BLaER1 treated with 17β-estradiol and CSF1 and Interleukin-3, amounts not matched to agents 10 nM and 100 nM (cell line): ENCODE results near the gene TSTD2.
"Not testable (repeated sequence)": the region's sequence is repeated elsewhere in the genome, so short reads cannot be mapped to it uniquely, and the experiment has no call there.

Source experiments
- H3K27ac ChIP-seq, 11 experiments: shearing (Covaris generic); formaldehyde crosslinking; 2 replicates each; pipeline ENCODE4 v1.8.1; 2022
- H3K27me3 ChIP-seq, 11 experiments: shearing (Covaris generic); formaldehyde crosslinking; 2 replicates each; pipeline ENCODE4 v1.8.1; 2022
- H3K36me3 ChIP-seq, 11 experiments: shearing (Covaris generic); formaldehyde crosslinking; 2 replicates each; pipeline ENCODE4 v1.8.1; 2022
- H3K4me1 ChIP-seq, 10 experiments: shearing (Covaris generic); formaldehyde crosslinking; 2 replicates each; pipeline ENCODE4 v1.8.1; 2022
- H3K4me2 ChIP-seq, 11 experiments: shearing (Covaris generic); formaldehyde crosslinking; 2 replicates each; pipeline ENCODE4 v1.8.1; 2022
- H3K4me3 ChIP-seq, 10 experiments: shearing (Covaris generic); formaldehyde crosslinking; 2 replicates each; pipeline ENCODE4 v1.8.1; 2022
- H3K9ac ChIP-seq, 11 experiments: shearing (Covaris generic); formaldehyde crosslinking; 2 replicates each; pipeline ENCODE4 v1.8.1; 2022
- H3K9me3 ChIP-seq, 11 experiments: shearing (Covaris generic); formaldehyde crosslinking; replicated peaks in 1 of 11; 2 replicates each; pipeline ENCODE4 v1.8.1; 2022
- H4K20me1 ChIP-seq, 11 experiments: shearing (Covaris generic); formaldehyde crosslinking; 2 replicates each; pipeline ENCODE4 v1.8.1; 2022
- Cebpa-rat ChIP-seq, 11 experiments: shearing (Covaris generic); IDR thresholded peaks; 2 replicates each; pipeline ENCODE4 v1.8.1; 2022

The TSTD2 gene

GRCh38 chr9:97627624-97628023 lies 5.5 kb downstream of the TSTD2 start:
- no peak for TF ChIP-seq Cebpa-rat (IDR thresholded peaks at IDR 0.05)
- no peak overlapping the region for H3K4me2 ChIP-seq
- no peak overlapping the region for H3K27ac ChIP-seq
- H3K9me3 ChIP-seq, result peaks cover 0 to 11% (median 5%) of the 10 kb centered on the region in 11 experiments; a peak in 15 of 22 replicates
- no peaks in the 10 kb centered on the region for H3K27me3 ChIP-seq
- H3K36me3 ChIP-seq, result peaks cover 36 to 55% (median 48%) of the 10 kb centered on the region in 11 experiments
- H3K4me1 ChIP-seq, result peaks cover 10 to 16% (median 13%) of the 10 kb centered on the region in 10 experiments
- H3K4me3 ChIP-seq, result no peak overlapping the region
- H3K9ac ChIP-seq, result no peak overlapping the region
- peaks cover 0 to 31% (median 0%) of the 10 kb centered on the region in 11 experiments; a peak in 7 of 22 replicates for H4K20me1 ChIP-seq

GRCh38 chr9:97625620-97626019 lies 7.5 kb downstream of the TSTD2 start:
- peaks cover 54 to 75% (median 68%) of the 10 kb centered on the region in 11 experiments for H3K36me3 ChIP-seq
- no peak overlapping the region for H3K4me3 ChIP-seq
- peaks cover 0 to 5% (median 0%) of the 10 kb centered on the region in 10 experiments; a peak in 2 of 20 replicates for H3K4me1 ChIP-seq
- H3K4me2 ChIP-seq, result no peak overlapping the region
- no peak overlapping the region for H3K9ac ChIP-seq
- no peak for TF ChIP-seq Cebpa-rat (IDR thresholded peaks at IDR 0.05)
- H3K27me3 ChIP-seq, result no peaks in the 10 kb centered on the region
- no peak overlapping the region for H3K27ac ChIP-seq
- peaks cover 0 to 31% (median 0%) of the 10 kb centered on the region in 11 experiments; a peak in 7 of 22 replicates for H4K20me1 ChIP-seq
- peaks cover 10 to 31% (median 25%) of the 10 kb centered on the region in 11 experiments for H3K9me3 ChIP-seq

GRCh38 chr9:97623946-97624345 lies 9.2 kb downstream of the TSTD2 start:
- Histone ChIP-seq H3K4me1 (peaks cover 0 to 3% (median 0%) of the 10 kb centered on the region in 10 experiments; a peak in 2 of 20 replicates), H3K27me3 (no peaks in the 10 kb centered on the region), H3K9ac (no peak overlapping the region), H3K4me3 (no peak overlapping the region), H4K20me1 (peaks cover 0 to 19% (median 0%) of the 10 kb centered on the region in 11 experiments; a peak in 7 of 22 replicates), H3K36me3 (peaks cover 59 to 92% (median 82%) of the 10 kb centered on the region in 11 experiments), H3K9me3 (peaks cover 19 to 40% (median 35%) of the 10 kb centered on the region in 11 experiments), H3K27ac (no peak overlapping the region), H3K4me2 (no peak overlapping the region)
- TF ChIP-seq Cebpa-rat (IDR thresholded peaks at IDR 0.05), result no peak

DNA sequence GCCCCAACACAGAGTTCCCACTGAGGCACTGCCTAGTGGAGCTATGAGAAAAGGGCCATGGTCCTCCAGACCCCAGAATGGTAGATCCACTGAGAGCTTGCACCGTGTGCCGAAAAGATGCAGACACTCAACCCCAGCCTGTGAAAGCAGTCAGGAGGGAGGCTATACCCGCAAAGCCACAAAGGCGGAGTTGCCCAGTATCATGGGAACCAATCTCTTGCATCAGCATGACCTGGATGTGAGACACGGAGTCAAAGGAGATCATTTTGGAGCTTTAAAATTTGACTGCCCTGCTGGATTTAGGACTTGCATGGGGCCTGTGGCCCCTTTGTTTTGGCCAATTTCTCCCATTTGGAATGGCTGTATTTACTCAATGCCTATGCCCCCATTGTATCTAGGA lies 10.7 kb downstream of the TSTD2 start:
- H3K4me2 ChIP-seq, result not testable (repeated sequence)
- peaks cover 19 to 40% (median 35%) of the 10 kb centered on the region in 11 experiments for H3K9me3 ChIP-seq

DNA sequence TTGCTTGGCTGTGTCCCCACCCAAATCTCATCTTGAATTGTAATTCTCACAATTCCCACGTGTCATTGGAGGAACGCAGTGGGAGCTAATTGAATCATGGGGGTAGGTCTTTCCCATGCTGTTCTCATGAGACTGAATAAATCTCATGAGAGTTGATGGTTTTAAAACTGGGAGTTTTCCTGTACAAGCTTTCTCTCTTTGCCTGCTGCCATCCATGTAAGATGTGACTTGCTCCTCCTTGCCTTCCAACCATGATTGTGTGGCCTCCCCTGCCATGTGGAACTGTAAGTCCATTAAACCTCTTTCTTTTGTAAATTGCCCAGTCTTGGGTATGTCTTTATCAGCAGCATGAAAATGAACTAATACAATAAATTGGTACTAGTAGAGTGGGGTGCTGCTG lies 13.1 kb downstream of the TSTD2 start:
- Histone ChIP-seq H4K20me1 (peaks cover 0 to 15% (median 3%) of the 10 kb centered on the region in 11 experiments; a peak in 9 of 22 replicates), H3K4me1 (peaks cover 0 to 12% (median 0%) of the 10 kb centered on the region in 10 experiments; a peak in 3 of 20 replicates), H3K9me3 (peaks cover 19 to 40% (median 35%) of the 10 kb centered on the region in 11 experiments), H3K36me3 (peaks cover 52 to 95% (median 86%) of the 10 kb centered on the region in 11 experiments)
- H3K27me3 ChIP-seq, H3K9ac ChIP-seq, H3K4me3 ChIP-seq, H3K4me2 ChIP-seq, H3K27ac ChIP-seq: not testable (repeated sequence)

More for the DNA sequence above, 10.7 kb downstream of the TSTD2 start:
- peaks cover 62 to 99% (median 89%) of the 10 kb centered on the region in 11 experiments for H3K36me3 ChIP-seq
- not testable (repeated sequence) for H3K4me1 ChIP-seq, H3K9ac ChIP-seq, H3K27ac ChIP-seq, H3K4me3 ChIP-seq, H3K27me3 ChIP-seq, H4K20me1 ChIP-seq

DNA sequence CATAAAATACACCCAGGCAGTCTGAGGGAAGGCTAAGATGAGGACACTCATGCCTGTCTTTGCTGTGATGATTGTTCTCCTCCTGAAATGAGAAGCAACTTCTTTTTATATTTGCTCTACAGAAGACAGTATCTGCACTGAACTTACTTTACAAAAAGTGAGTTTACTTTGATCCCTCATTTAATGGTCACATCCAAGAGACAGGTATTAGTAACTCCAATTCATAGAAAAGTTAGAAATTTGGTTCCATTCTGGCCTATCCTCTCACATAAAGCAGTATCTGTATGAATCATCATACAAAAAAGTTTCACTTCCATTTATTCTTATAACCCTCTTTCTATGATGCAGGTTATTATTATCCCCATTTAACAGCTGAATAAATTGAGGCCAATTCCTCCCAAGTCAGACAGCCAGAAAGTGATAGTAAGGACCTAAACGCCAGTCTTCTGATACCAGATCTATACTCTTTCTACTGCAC lies 15.2 kb downstream of the TSTD2 start:
- Histone ChIP-seq H3K27ac (no peak overlapping the region), H3K4me2 (no peak overlapping the region), H3K4me3 (no peak overlapping the region), H3K4me1 (peaks cover 0 to 12% (median 0%) of the 10 kb centered on the region in 10 experiments; a peak in 3 of 20 replicates), H3K36me3 (peaks cover 44 to 94% (median 83%) of the 10 kb centered on the region in 11 experiments), H4K20me1 (peaks cover 0 to 17% (median 9%) of the 10 kb centered on the region in 11 experiments; a peak in 9 of 22 replicates), H3K27me3 (no peaks in the 10 kb centered on the region), H3K9ac (no peak overlapping the region; a peak in 1 of 22 replicates), H3K9me3 (peaks cover 19 to 34% (median 31%) of the 10 kb centered on the region in 11 experiments)
- no peak for TF ChIP-seq Cebpa-rat (IDR thresholded peaks at IDR 0.05)

- peaks cover 0 to 12% (median 0%) of the 10 kb centered on the region in 10 experiments; a peak in 3 of 20 replicates for H3K4me1 ChIP-seq
- no peaks in the 10 kb centered on the region for H3K27me3 ChIP-seq
- no peak for TF ChIP-seq Cebpa-rat (IDR thresholded peaks at IDR 0.05)
- peak overlapping the region in 1 of 11 experiments; percentile 10; a peak in 2 of 22 replicates for H3K9ac ChIP-seq
- H3K4me2 ChIP-seq, result peak overlapping the region in 1 of 11 experiments; percentile 30; a peak in 1 of 22 replicates
- peaks cover 7 to 11% (median 8%) of the 10 kb centered on the region in 11 experiments; a peak in 21 of 22 replicates for H3K9me3 ChIP-seq
- H4K20me1 ChIP-seq, result peaks cover 0 to 21% (median 9%) of the 10 kb centered on the region in 11 experiments; a peak in 9 of 22 replicates
- no peak overlapping the region for H3K27ac ChIP-seq
- no peak overlapping the region for H3K4me3 ChIP-seq
- H3K36me3 ChIP-seq, result peaks cover 46 to 94% (median 83%) of the 10 kb centered on the region in 11 experiments
These were observed 17.6 kb downstream of the TSTD2 start for GRCh38 chr9:97615439-97616072.

DNA sequence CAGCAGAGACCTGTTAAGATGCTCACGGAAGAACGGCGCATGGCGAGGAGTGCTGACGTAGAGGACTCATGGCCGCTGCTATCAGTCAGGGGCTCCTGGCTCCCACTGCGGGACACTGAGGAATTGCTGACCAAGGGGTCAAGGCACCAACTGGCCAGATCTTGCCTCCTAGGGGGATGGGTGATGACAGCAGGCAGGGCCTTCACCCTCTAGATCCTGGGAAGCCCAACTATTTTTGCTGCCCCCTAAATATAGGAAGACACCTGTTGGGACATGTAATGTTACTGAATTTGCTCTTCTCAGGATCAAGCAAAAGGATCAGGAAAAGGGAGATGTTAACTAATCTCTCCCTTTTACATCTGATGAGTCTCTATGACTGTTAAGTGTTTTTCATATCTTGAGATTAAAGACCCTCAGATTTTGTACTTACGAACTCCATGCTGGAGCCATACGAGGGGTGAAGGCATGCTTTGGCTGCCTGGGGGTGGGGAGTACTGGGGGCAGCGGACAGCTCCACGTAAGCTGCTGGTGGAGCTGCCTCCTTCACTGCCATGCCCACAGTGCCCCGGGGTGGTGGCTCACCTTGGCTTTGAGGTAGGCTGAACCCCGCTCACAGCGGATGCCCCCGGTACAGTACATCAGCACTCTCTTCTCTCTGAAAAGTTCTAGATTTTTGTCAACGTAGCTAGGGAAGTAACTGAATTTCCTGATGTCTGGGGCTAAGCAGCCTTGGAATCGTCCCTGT lies 28.1 kb downstream of the TSTD2 start:
- H3K4me2 ChIP-seq, result no peak overlapping the region
- no peak for TF ChIP-seq Cebpa-rat (IDR thresholded peaks at IDR 0.05)
- H3K9me3 ChIP-seq, result no peaks in the 10 kb centered on the region
- no peaks in the 10 kb centered on the region for H3K27me3 ChIP-seq
- no peaks in the 10 kb centered on the region; a peak in 3 of 22 replicates for H4K20me1 ChIP-seq
- no peak overlapping the region for H3K9ac ChIP-seq
- H3K27ac ChIP-seq, result no peak overlapping the region
- H3K4me1 ChIP-seq, result no peaks in the 10 kb centered on the region
- H3K36me3 ChIP-seq, result peaks cover 87 to 96% (median 92%) of the 10 kb centered on the region in 11 experiments
- no peak overlapping the region for H3K4me3 ChIP-seq

GRCh38 chr9:97602430-97602829 lies 30.7 kb downstream of the TSTD2 start:
- no peak for TF ChIP-seq Cebpa-rat (IDR thresholded peaks at IDR 0.05)
- Histone ChIP-seq H3K36me3 (peaks cover 74 to 86% (median 79%) of the 10 kb centered on the region in 11 experiments), H3K27me3 (no peaks in the 10 kb centered on the region), H3K9ac (no peak overlapping the region), H3K27ac (no peak overlapping the region), H3K4me3 (no peak overlapping the region), H3K4me2 (no peak overlapping the region), H3K9me3 (no peaks in the 10 kb centered on the region), H3K4me1 (peaks cover 0 to 7% (median 0%) of the 10 kb centered on the region in 10 experiments; a peak in 1 of 20 replicates), H4K20me1 (peaks cover 0 to 10% (median 0%) of the 10 kb centered on the region in 11 experiments; a peak in 5 of 22 replicates)
